ENCODE measurements around the gene CHRM2. TPM values are rescaled to one million over a fixed set of nuclear protein-coding genes. Genes with fewer than 3 reads are reported as not detected.

CHRM2 gene
- total and polyA plus RNA-seq, 2 of the 8 experiments (the other 6 are each of a cell fraction or from before 2014, with no cell fraction given), result 0.17 to 0.32 TPM

DNA sequence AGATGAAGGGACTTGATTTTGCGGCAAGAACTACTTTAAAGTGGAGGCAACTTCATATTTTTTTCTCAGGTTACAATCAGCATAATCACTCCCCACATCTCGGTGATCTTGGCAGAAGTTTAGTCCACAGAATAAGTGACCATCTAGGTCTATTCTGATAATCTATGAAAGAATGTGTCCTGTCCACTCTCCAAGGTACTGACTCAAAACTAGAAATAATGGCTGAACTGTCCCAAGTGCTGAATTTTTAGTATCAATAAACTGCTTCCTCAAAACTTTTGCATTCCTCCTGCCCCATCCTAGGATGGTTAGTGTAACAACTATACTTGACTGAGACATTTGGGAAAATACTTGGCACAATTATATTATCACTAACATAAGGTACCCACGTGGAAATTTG, 10.9 kb upstream of the CHRM2 start (continued):
- TF ChIP-seq, protein P1, sequence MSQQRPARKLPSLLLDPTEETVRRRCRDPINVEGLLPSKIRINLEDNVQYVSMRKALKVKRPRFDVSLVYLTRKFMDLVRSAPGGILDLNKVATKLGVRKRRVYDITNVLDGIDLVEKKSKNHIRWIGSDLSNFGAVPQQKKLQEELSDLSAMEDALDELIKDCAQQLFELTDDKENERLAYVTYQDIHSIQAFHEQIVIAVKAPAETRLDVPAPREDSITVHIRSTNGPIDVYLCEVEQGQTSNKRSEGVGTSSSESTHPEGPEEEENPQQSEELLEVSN (IDR thresholded peaks at IDR 0.05), result no peak
- TF ChIP-seq TAF7 (optimal IDR thresholded peaks at IDR 0.05; ENCODE audit: borderline replicate concordance, low read depth, low read length), result peak; percentile 42
- no peak for TF ChIP-seq HDAC6 (IDR thresholded peaks at IDR 0.05; ENCODE audit: low read depth, low read length)
- TF ChIP-seq EZH2 (IDR thresholded peaks at IDR 0.05; ENCODE audit: low read depth, low read length, severe bottlenecking), result no peak
- TF ChIP-seq SP4 (IDR thresholded peaks at IDR 0.05; ENCODE audit: low read length), result no peak

Data from H1 (cell line).